Measurements from ENCODE around the gene SMAD3. TPM values are rescaled to one million over a fixed set of nuclear protein-coding genes. Genes with fewer than 3 reads are reported as not detected.

SMAD3 gene
- polyA plus RNA-seq, 1 donor from 2014 or later, result 1.0 TPM

DNA sequence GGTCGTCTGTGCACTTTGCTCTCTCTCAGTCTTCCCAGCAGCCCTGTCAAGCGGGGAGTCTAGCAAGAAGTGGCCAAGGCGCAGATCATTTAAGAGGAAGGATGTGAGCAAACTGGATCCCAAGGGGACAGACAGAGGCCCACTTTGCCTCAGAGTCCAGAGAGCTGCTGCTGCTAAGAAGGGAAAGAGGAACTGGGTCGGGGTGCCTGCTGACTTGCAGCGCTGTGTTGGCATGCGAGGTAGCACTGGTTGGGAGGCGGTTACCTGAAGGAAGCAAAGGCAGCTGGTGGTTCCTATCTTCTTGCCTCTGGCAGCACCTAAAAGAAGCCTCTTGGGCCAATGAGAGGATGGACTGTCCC is 28.1 kb downstream of the SMAD3 start:
- Histone ChIP-seq H4K20me1 (ENCODE audit: insufficient read depth) (no peaks in the 10 kb centered on the region), H3K4me2 (ENCODE audit: low read length) (no peak overlapping the region), H3K4me3 (ENCODE audit: low read length) (no peak overlapping the region), H2AFZ (ENCODE audit: low read depth, low read length) (no peak overlapping the region), H3K36me3 (ENCODE audit: insufficient read depth, low read length) (no peaks in the 10 kb centered on the region), H3K27me3 (ENCODE audit: insufficient read depth, low read depth, low read length) (no peaks in the 10 kb centered on the region), H3K79me2 (replicated peaks; ENCODE audit: insufficient read depth, low read length) (peaks cover 14% of the 10 kb centered on the region), H3K9me2 (ENCODE audit: insufficient read depth, low read length) (no peaks in the 10 kb centered on the region), H3F3A (ENCODE audit: insufficient read depth, low read length, poor library complexity, severe bottlenecking) (no peaks in the 10 kb centered on the region), H3K27ac (ENCODE audit: low read length) (no peak overlapping the region), H3K9ac (ENCODE audit: low read length) (no peak overlapping the region), H3K9me3 (ENCODE audit: low read length) (no peaks in the 10 kb centered on the region)
- TF ChIP-seq, protein P1, sequence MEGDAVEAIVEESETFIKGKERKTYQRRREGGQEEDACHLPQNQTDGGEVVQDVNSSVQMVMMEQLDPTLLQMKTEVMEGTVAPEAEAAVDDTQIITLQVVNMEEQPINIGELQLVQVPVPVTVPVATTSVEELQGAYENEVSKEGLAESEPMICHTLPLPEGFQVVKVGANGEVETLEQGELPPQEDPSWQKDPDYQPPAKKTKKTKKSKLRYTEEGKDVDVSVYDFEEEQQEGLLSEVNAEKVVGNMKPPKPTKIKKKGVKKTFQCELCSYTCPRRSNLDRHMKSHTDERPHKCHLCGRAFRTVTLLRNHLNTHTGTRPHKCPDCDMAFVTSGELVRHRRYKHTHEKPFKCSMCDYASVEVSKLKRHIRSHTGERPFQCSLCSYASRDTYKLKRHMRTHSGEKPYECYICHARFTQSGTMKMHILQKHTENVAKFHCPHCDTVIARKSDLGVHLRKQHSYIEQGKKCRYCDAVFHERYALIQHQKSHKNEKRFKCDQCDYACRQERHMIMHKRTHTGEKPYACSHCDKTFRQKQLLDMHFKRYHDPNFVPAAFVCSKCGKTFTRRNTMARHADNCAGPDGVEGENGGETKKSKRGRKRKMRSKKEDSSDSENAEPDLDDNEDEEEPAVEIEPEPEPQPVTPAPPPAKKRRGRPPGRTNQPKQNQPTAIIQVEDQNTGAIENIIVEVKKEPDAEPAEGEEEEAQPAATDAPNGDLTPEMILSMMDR (IDR thresholded peaks at IDR 0.05; ENCODE audit: poor library complexity, severe bottlenecking), result no peak
- no peak for TF ChIP-seq RAD21 (conservative IDR thresholded peaks at IDR 0.05)
- no peak for TF ChIP-seq POLR2AphosphoS5 (IDR thresholded peaks at IDR 0.05)
- TF ChIP-seq SMC3 (conservative IDR thresholded peaks at IDR 0.05; ENCODE audit: poor library complexity), result no peak
- TF ChIP-seq EZH2 (IDR thresholded peaks at IDR 0.05; ENCODE audit: borderline replicate concordance, insufficient read depth, low read length, poor library complexity, severe bottlenecking), result no peak

DNA sequence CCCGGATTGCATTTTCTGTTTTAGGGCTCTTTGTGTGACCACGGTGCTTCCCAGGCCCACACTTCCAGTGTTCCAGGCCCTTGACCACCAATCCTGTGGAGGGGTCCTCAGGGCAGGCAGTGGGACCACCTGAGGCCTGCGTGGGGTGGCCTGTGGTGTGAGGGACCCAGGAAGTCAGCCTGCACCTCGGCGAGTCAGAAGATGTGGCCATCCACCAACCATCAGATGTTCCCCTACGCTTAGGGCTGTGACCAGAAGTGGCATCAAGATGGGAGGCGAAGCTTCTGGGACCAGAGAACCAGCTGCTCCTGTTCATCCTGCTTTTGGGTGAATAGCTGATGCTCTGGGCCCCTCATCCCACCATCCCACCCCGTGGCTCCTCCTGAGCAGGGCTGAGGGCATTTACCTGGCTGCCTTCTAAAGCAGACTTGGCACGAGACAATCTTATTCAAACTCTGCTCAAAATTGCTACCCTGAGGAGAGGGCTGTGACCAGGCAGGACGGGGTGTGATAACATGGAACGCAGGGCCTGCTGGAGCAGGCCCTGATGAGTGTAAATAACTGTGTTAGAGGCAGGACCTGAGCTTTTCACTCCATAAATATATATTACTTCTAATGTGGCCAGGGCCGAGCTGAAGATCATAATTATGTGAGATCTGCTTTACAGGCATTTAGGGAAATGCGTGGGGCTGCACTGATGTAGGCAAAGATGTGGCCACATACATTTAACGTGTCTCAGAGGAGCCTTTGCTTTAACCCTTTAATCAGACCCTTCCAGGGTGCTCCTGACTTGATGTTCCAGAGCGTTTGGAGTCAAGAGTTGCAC is 28.8 kb downstream of the SMAD3 start:
- TF ChIP-seq, protein P1 (IDR thresholded peaks at IDR 0.05; ENCODE audit: poor library complexity, severe bottlenecking), result no peak
- TF ChIP-seq REST (IDR thresholded peaks at IDR 0.05; ENCODE audit: borderline replicate concordance) (no peak), EP300 (conservative IDR thresholded peaks at IDR 0.05; ENCODE audit: poor library complexity, severe bottlenecking) (no peak), POLR2AphosphoS5 (IDR thresholded peaks at IDR 0.05) (no peak), MXI1 (conservative IDR thresholded peaks at IDR 0.05; ENCODE audit: poor library complexity, severe bottlenecking) (no peak), RAD21 (conservative IDR thresholded peaks at IDR 0.05) (no peak), SMC3 (conservative IDR thresholded peaks at IDR 0.05; ENCODE audit: poor library complexity) (no peak), TAF1 (IDR thresholded peaks at IDR 0.05; ENCODE audit: low read depth) (no peak), EZH2 (IDR thresholded peaks at IDR 0.05; ENCODE audit: borderline replicate concordance, insufficient read depth, low read length, poor library complexity, severe bottlenecking) (no peak)
- H3F3A ChIP-seq (ENCODE audit: insufficient read depth, low read length, poor library complexity, severe bottlenecking), result no peaks in the 10 kb centered on the region
- no peaks in the 10 kb centered on the region for H3K9me3 ChIP-seq (ENCODE audit: low read length)
- H3K36me3 ChIP-seq (ENCODE audit: insufficient read depth, low read length), result no peaks in the 10 kb centered on the region
- no peaks in the 10 kb centered on the region for H4K20me1 ChIP-seq (ENCODE audit: insufficient read depth)
- H3K9ac ChIP-seq (ENCODE audit: low read length), result no peak overlapping the region
- H3K27ac ChIP-seq (ENCODE audit: low read length), result no peak overlapping the region
- no peaks in the 10 kb centered on the region for H3K9me2 ChIP-seq (ENCODE audit: insufficient read depth, low read length)
- no peak overlapping the region for H2AFZ ChIP-seq (ENCODE audit: low read depth, low read length)
- H3K4me2 ChIP-seq (ENCODE audit: low read length), result no peak overlapping the region
- peaks cover 14% of the 10 kb centered on the region for H3K79me2 ChIP-seq (replicated peaks; ENCODE audit: insufficient read depth, low read length)
- H3K4me3 ChIP-seq (ENCODE audit: low read length), result no peak overlapping the region
- H3K27me3 ChIP-seq (ENCODE audit: insufficient read depth, low read depth, low read length), result no peaks in the 10 kb centered on the region

Data from neural cell (in vitro differentiated cells).